Measurements from ENCODE around the gene HOXC11. TPM values are rescaled to one million over a fixed set of nuclear protein-coding genes. Genes with fewer than 3 reads are reported as not detected.

HOXC11 gene
- total and polyA plus RNA-seq, 7 donors, result not detected

- no peaks in the 10 kb centered on the region for H3K36me3 ChIP-seq
- peak overlapping the region in 1 of 4 donors; percentile 47 for H3K4me3 ChIP-seq
- no peak for DNase-seq
- no peak for TF ChIP-seq POLR2A (IDR thresholded peaks at IDR 0.05)
- no peak for TF ChIP-seq POLR2AphosphoS5 (IDR thresholded peaks at IDR 0.05)
- TF ChIP-seq, protein P1, sequence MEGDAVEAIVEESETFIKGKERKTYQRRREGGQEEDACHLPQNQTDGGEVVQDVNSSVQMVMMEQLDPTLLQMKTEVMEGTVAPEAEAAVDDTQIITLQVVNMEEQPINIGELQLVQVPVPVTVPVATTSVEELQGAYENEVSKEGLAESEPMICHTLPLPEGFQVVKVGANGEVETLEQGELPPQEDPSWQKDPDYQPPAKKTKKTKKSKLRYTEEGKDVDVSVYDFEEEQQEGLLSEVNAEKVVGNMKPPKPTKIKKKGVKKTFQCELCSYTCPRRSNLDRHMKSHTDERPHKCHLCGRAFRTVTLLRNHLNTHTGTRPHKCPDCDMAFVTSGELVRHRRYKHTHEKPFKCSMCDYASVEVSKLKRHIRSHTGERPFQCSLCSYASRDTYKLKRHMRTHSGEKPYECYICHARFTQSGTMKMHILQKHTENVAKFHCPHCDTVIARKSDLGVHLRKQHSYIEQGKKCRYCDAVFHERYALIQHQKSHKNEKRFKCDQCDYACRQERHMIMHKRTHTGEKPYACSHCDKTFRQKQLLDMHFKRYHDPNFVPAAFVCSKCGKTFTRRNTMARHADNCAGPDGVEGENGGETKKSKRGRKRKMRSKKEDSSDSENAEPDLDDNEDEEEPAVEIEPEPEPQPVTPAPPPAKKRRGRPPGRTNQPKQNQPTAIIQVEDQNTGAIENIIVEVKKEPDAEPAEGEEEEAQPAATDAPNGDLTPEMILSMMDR (IDR thresholded peaks at IDR 0.05), result no peak
- TF ChIP-seq EP300 (IDR thresholded peaks at IDR 0.05), result no peak
- 3 to 4% methylated on average over 25 of the region's 25 CpGs for WGBS, 2 donors
- no peaks in the 10 kb centered on the region for H3K9me3 ChIP-seq
- H3K27ac ChIP-seq, result no peak overlapping the region
- intact Hi-C loops (cut with DNase I), result no loop called here
- peaks cover 79 to 100% (median 98%) of the 10 kb centered on the region in 3 donors for H3K27me3 ChIP-seq
- H3K4me1 ChIP-seq, result peaks cover 0 to 43% (median 34%) of the 10 kb centered on the region in 4 donors
These were observed 43.6 kb downstream of the HOXC11 start for GRCh38 chr12:54016478-54016964.

GRCh38 chr12:54017027-54017788 lies 44.3 kb downstream of the HOXC11 start:
- H3K4me1 ChIP-seq, result peaks cover 0 to 43% (median 34%) of the 10 kb centered on the region in 4 donors

DNA sequence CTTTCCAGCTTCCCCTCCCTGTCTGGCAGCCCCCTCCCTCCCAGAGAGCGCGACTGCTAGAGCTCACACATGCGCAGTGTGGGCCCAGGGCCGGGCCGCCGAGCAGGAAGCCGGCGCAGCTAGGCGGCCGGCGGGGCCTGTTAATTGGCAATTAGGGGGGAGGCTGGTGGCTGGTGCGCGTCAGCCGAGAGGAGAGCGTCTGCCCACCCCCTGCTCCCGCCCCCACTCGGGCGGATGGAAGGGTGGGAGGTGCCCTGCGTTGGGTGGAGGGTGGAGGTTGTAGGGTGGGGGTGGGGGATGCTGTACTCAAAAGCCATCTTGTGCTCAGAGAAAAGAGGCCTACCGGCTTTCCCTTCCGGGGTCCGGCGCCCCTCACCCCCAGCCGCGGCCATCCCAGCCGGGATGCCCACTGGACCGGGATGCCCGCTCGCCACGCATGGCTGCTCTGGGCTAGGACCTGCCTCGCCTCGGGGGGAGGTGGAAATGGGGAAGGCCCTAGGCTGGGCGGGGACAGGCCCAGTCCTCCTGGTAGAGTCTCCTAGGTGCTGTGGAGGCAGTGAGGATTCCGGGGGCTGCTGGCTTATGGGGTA lies 45.0 kb downstream of the HOXC11 start:
- intact Hi-C loops (cut with DNase I), result no loop called here
- no peaks in the 10 kb centered on the region for H3K9me3 ChIP-seq
- H3K27me3 ChIP-seq, result peaks cover 68 to 100% (median 98%) of the 10 kb centered on the region in 3 donors
- TF ChIP-seq POLR2AphosphoS5 (IDR thresholded peaks at IDR 0.05), result peak in 2 of 4 donors; percentile 19 to 35
- no peak for TF ChIP-seq EP300 (IDR thresholded peaks at IDR 0.05)
- H3K4me3 ChIP-seq, result peak overlapping the region; percentile 1 to 47 (median 38)
- H3K4me1 ChIP-seq, result peaks cover 0 to 43% (median 34%) of the 10 kb centered on the region in 4 donors
- WGBS, 2 donors, result 4% methylated on average over 34 of the region's 34 CpGs
- no peaks in the 10 kb centered on the region for H3K36me3 ChIP-seq
- peak overlapping the region in 2 of 4 donors; percentile 4 to 23 for H3K27ac ChIP-seq
- no peak for DNase-seq

More at GRCh38 chr12:54017027-54017788, 44.3 kb downstream of the HOXC11 start:
- Histone ChIP-seq H3K27ac (peak overlapping the region in 1 of 4 donors; percentile 10), H3K9me3 (no peaks in the 10 kb centered on the region), H3K36me3 (no peaks in the 10 kb centered on the region), H3K4me3 (peak overlapping the region; percentile 1 to 47 (median 38)), H3K27me3 (peaks cover 75 to 100% (median 98%) of the 10 kb centered on the region in 3 donors)
- TF ChIP-seq POLR2AphosphoS5 (IDR thresholded peaks at IDR 0.05) (no peak), EP300 (IDR thresholded peaks at IDR 0.05) (no peak), POLR2A (IDR thresholded peaks at IDR 0.05) (no peak)
- TF ChIP-seq, protein P1 (IDR thresholded peaks at IDR 0.05), result no peak
- no peak for DNase-seq
- 3 to 5% methylated on average over 24 of the region's 24 CpGs for WGBS, 2 donors
- intact Hi-C loops (cut with DNase I), result no loop called here

DNA sequence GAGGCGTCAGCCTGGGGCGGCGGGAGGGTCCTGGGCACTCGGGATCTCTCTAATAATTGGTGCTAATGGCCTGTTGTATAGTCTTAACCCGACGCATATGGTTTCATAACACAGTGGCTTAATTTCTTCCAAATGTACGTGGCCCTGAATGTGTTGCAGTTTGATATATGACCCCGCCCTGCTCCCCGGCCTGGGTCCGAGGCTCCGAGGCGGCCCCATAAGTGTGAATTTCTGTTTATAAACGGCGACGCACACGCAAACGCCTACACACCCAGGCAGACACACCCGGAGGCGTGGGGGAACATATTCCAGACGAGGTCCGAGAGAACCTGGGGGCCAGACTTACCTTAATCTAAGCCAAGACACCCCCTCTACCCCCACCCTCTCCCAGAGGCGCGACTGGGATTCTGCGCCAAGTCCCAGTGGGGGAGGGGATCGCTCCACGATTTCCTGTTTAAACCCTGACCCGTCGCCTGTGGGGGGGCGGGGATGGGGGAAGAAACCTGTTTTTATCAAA lies 45.6 kb downstream of the HOXC11 start:
- 15 to 24% methylated on average over 29 of the region's 29 CpGs for WGBS, 2 donors
- Histone ChIP-seq H3K36me3 (no peaks in the 10 kb centered on the region), H3K4me1 (peaks cover 0 to 43% (median 34%) of the 10 kb centered on the region in 4 donors), H3K27me3 (peaks cover 67 to 100% (median 98%) of the 10 kb centered on the region in 3 donors), H3K27ac (peak overlapping the region in 2 of 4 donors; percentile 4 to 23), H3K4me3 (peak overlapping the region in 2 of 4 donors; percentile 42 to 47), H3K9me3 (no peaks in the 10 kb centered on the region)
- no peak for DNase-seq
- intact Hi-C loops (cut with DNase I), result no loop called here
- TF ChIP-seq POLR2A (IDR thresholded peaks at IDR 0.05), result no peak
- TF ChIP-seq POLR2AphosphoS5 (IDR thresholded peaks at IDR 0.05), result no peak
- TF ChIP-seq, protein P1 (IDR thresholded peaks at IDR 0.05), result no peak
- no peak for TF ChIP-seq EP300 (IDR thresholded peaks at IDR 0.05)

Data from sigmoid colon (tissue), 7 donors.